Measurements from ENCODE around the gene SUFU. TPM values are rescaled to one million over a fixed set of nuclear protein-coding genes. Genes with fewer than 3 reads are reported as not detected.

Gene SUFU
- total RNA-seq, 2 donors from 2014 or later, result 6.8 to 10.9 TPM

GRCh38 chr10:102633287-102633686 is 129.5 kb downstream of the SUFU start:
- DNase-seq (ENCODE audit: low spot score) (no peak), ATAC-seq (peak; percentile 26 to 69)
- peak overlapping the region; percentile 61 to 77 for H3K27ac Mint-ChIP-seq
- H3K4me1 Mint-ChIP-seq (ENCODE audit: low read depth in 2 of 2), result peaks cover 21 to 29% of the 10 kb centered on the region in 2 donors
- peak overlapping the region; percentile 58 for H3K4me3 Mint-ChIP-seq
- H3K9me3 Mint-ChIP-seq, result no peaks in the 10 kb centered on the region
- no peaks in the 10 kb centered on the region for H3K27me3 Mint-ChIP-seq
- H3K36me3 Mint-ChIP-seq, result no peaks in the 10 kb centered on the region

DNA sequence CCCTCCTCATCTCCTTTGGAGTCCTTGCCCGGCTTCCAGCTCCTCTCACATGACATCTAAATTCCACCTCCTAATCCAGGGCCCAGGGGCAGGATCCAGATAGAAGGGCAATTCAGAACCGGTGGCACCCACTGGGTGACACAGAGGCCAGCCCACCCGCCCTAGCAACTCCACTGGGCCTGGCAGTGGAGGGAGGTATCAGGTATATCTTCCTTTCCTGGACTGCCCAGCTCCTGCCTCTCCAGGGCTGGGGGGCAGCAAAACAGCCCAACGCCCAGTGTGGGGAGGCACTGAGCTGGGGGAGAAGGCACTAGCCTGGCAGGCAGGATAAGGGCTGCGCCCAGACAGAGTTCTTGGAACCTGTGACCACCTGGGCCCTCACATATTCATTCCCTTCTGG is 130.1 kb downstream of the SUFU start:
- no peak for DNase-seq (ENCODE audit: low spot score)
- Mint-ChIP-seq H3K4me1 (ENCODE audit: low read depth in 2 of 2) (peaks cover 21 to 29% of the 10 kb centered on the region in 2 donors), H3K27me3 (no peaks in the 10 kb centered on the region), H3K4me3 (peak overlapping the region; percentile 58), H3K36me3 (no peaks in the 10 kb centered on the region), H3K9me3 (no peaks in the 10 kb centered on the region), H3K27ac (peak overlapping the region; percentile 61 to 77)
- no peak for ATAC-seq

GRCh38 chr10:102634686-102635085 is 130.9 kb downstream of the SUFU start:
- no peak overlapping the region for H3K27ac Mint-ChIP-seq
- H3K27me3 Mint-ChIP-seq, result no peaks in the 10 kb centered on the region
- DNase-seq (ENCODE audit: low spot score) (no peak), ATAC-seq (no peak)
- H3K4me1 Mint-ChIP-seq (ENCODE audit: low read depth in 2 of 2), result peaks cover 21 to 29% of the 10 kb centered on the region in 2 donors
- no peaks in the 10 kb centered on the region for H3K9me3 Mint-ChIP-seq
- H3K36me3 Mint-ChIP-seq, result no peaks in the 10 kb centered on the region
- H3K4me3 Mint-ChIP-seq, result no peak overlapping the region

DNA sequence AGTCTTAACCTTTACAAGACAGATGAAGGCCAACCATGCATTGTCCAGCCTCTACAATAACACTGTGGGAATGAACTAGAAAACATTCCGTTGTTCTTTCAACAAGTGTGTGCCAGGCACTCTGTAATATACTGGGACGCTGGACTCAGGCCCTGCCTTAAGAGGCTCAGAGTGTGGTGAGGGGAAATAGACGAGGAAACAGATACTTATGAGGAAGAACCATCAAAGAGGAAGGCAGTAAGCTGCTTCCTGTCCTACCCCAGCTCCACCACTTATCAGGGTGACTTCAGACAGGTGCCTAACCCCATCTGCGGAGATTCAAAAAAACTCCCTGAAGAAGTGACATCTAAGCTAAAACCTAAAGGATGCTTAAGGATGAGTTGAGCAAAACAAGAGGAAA is 131.6 kb downstream of the SUFU start:
- no peaks in the 10 kb centered on the region for H3K9me3 Mint-ChIP-seq
- H3K27ac Mint-ChIP-seq, result peak overlapping the region; percentile 1 to 30
- H3K27me3 Mint-ChIP-seq, result no peaks in the 10 kb centered on the region
- H3K4me3 Mint-ChIP-seq, result no peak overlapping the region
- no peak for ATAC-seq
- peaks cover 21 to 29% of the 10 kb centered on the region in 2 donors for H3K4me1 Mint-ChIP-seq (ENCODE audit: low read depth in 2 of 2)
- H3K36me3 Mint-ChIP-seq, result no peaks in the 10 kb centered on the region
- no peak for DNase-seq (ENCODE audit: low spot score)

DNA sequence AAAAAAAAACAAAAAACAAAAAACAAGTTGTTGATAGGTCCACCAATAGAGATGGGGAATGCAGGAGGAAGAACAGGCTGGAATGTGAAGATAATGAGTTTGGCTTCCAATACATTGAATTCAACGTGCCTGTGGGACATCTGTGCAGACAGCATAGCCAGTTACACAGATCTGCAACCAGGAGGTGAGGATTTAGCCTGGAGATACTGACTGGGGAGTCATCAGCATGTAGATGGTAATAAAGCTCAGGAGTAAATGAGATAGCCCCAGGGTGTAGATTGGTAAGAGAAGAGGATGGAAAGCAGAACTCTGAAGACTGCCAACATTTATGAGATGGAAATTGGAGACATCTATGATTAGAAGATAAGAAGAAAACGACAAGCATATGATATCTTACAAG is 135.8 kb downstream of the SUFU start:
- H3K36me3 Mint-ChIP-seq, result no peaks in the 10 kb centered on the region
- H3K4me1 Mint-ChIP-seq (ENCODE audit: low read depth in 2 of 2), result peaks cover 12 to 17% of the 10 kb centered on the region in 2 donors
- no peaks in the 10 kb centered on the region for H3K27me3 Mint-ChIP-seq
- no peak overlapping the region for H3K27ac Mint-ChIP-seq
- DNase-seq (ENCODE audit: low spot score) (no peak), ATAC-seq (no peak)
- no peaks in the 10 kb centered on the region for H3K9me3 Mint-ChIP-seq
- no peak overlapping the region for H3K4me3 Mint-ChIP-seq

DNA sequence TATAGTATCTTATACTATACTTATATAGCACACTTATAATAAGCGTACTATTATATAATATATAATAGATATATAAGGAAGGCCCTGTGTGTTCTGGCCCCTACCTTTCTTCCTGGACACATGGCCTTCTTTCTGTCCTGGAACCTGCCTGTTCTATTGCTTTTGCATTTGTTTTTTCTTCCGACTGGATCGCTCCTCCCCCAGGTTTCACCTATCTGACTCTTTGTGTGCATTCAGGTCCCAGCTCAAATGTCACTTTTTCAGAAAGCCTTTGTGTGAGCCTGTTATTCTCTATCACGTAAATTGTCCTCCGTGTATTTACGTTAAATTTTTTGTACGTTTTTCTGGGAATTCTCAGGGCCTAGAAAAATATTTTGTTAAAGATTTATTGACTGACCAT is 137.6 kb downstream of the SUFU start:
- peak overlapping the region; percentile 86 to 94 for H3K27ac Mint-ChIP-seq
- H3K4me1 Mint-ChIP-seq (ENCODE audit: low read depth in 2 of 2), result peaks cover 16 to 18% of the 10 kb centered on the region in 2 donors
- H3K27me3 Mint-ChIP-seq, result no peaks in the 10 kb centered on the region
- H3K9me3 Mint-ChIP-seq, result no peaks in the 10 kb centered on the region
- no peak for DNase-seq (ENCODE audit: low spot score)
- no peaks in the 10 kb centered on the region for H3K36me3 Mint-ChIP-seq
- ATAC-seq, result no peak
- peak overlapping the region; percentile 94 for H3K4me3 Mint-ChIP-seq

DNA sequence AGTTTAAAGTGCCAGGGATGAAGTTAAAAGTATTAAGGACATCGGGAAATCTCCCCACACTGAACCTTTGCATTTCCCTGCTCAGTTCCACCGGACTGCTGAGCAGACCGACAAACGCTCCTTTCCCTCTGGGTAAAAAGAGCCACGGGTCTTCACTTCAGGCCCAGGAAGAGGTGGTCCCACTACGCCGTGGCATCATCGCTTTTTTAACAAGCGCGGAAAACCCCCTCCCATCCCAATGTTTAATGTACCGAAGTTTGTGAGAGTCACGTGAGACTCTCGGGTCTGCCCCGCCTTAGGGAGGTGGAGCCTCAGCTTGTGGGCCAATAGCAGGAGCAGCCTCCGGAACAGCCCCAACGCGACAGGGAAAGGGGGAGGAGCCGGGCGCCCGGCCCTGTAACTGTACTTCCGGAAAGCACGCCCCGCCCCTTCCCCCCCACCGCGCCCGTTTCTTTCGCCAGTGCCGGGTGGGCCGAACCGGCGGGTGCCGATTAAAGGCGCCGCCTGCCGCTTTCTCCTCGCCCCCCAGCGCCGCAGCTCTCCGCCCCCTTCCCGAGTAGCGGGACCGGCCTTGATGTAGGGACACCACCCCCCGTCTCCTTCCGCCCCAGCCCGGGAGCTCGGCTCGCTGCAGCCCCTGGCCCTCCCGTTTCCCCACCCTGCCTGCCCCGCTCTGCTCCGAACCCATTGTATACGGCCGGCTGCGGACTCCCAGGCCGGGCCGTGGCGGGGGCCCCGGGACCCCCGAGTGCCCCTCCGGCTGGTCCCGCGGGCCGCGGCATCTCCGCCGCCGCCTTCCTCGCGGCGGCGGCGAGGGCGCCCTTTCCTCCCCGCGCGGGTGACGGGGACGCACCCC is 138.3 kb downstream of the SUFU start:
- peak; percentile 98 for DNase-seq (ENCODE audit: low spot score)
- H3K27me3 Mint-ChIP-seq, result no peaks in the 10 kb centered on the region
- no peaks in the 10 kb centered on the region for H3K9me3 Mint-ChIP-seq
- peak; percentile 81 to 87 for ATAC-seq
- H3K4me3 Mint-ChIP-seq, result peak overlapping the region; percentile 94
- H3K36me3 Mint-ChIP-seq, result no peaks in the 10 kb centered on the region
- peak overlapping the region; percentile 86 to 94 for H3K27ac Mint-ChIP-seq
- peaks cover 23 to 24% of the 10 kb centered on the region in 2 donors for H3K4me1 Mint-ChIP-seq (ENCODE audit: low read depth in 2 of 2)

GRCh38 chr10:102642736-102643335 is 139.1 kb downstream of the SUFU start:
- Mint-ChIP-seq H3K27me3 (no peaks in the 10 kb centered on the region), H3K4me1 (ENCODE audit: low read depth in 2 of 2) (peaks cover 27 to 29% of the 10 kb centered on the region in 2 donors), H3K4me3 (peak overlapping the region; percentile 94), H3K27ac (peak overlapping the region; percentile 86 to 88), H3K9me3 (no peaks in the 10 kb centered on the region), H3K36me3 (no peaks in the 10 kb centered on the region)
- ATAC-seq, result no peak
- DNase-seq (ENCODE audit: low spot score), result no peak

DNA sequence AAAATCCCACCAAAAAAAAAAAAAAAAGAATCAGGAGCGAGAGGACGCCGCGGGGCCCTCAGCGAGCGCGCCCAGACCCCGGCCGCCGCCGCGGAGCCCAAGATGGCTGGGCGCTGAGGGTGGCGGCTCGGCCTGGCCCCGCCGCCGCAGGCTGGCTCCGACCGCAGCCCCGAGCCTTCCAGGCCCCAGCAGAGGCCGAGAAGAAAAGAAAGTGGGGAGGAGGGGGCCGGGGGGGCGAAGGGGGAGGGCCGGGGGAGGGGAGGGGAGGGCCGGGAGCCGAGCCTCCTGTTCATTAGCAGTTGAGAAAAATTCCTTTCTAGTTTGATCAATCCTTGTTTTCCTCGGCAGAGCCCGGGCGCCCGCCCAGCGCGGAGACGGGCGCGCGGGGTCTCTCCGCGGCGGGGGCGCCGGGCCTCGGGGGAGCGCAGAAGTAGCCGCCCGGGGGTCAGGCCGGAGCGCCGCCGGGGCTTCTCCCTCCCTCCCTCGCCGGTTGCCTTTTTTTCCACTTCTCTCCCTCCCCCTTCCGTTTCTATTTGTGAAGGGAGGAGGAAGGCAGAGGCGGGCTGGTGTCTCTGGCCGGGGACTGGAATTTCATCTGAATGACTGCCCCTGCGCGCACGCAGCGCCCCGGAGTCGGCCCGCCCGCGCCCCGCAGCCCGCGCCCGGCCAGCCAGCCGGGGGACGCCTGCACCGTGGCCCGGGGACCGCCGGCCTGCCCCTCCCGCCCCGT is 139.7 kb downstream of the SUFU start:
- Mint-ChIP-seq H3K36me3 (no peaks in the 10 kb centered on the region), H3K9me3 (no peaks in the 10 kb centered on the region), H3K27ac (peak overlapping the region; percentile 86 to 88), H3K4me3 (peak overlapping the region; percentile 94), H3K4me1 (ENCODE audit: low read depth in 2 of 2) (peaks cover 34 to 36% of the 10 kb centered on the region in 2 donors), H3K27me3 (no peaks in the 10 kb centered on the region)
- DNase-seq (ENCODE audit: low spot score) (peak; percentile 80), ATAC-seq (peak in 1 of 2 donors; percentile 1)

DNA sequence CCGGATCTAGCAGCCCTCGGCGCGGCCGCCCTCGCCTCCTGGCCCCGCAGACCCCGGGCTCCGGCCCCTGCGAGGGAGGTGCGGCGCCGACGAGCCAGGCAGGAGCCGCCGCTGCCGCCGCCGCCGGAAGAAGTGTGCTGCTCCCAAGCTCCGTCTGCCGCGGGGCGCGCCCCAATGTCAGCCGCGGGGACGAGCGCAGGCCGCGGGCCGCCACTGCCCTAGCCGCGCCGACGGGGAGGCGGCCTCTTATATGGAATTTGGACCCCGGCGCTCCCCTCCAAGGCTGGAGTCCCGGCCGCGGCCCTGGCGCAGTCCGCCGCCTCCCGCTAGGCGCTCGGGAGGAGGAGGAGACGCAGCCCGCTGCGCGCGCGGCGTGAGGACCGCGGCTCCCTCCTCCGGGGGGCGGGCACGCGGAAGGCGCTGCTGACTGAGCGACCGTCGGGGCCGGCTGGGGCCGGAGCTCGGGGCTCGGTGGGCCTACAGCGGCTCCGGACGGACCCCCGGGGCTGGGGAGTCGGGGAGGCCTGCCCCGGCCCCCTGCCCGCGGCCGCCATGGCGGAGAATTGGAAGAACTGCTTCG is 140.4 kb downstream of the SUFU start, which contains the start of gene TRIM8:
TRIM8 (plus strand) TSS at position 414 of the 580 bp plus-strand sequence; CDS start at position 553, 139 bp downstream.
- no peaks in the 10 kb centered on the region for H3K36me3 Mint-ChIP-seq
- H3K9me3 Mint-ChIP-seq, result no peaks in the 10 kb centered on the region
- H3K4me3 Mint-ChIP-seq, result peak within 1 kb of the TSS; percentile 94
- H3K27me3 Mint-ChIP-seq, result no peaks in the 10 kb centered on the region
- peak; percentile 76 for DNase-seq (ENCODE audit: low spot score)
- H3K27ac Mint-ChIP-seq, result peak within 1 kb of the TSS; percentile 93 to 98
- peaks cover 40 to 43% of the 10 kb centered on the region in 2 donors for H3K4me1 Mint-ChIP-seq (ENCODE audit: low read depth in 2 of 2)
- peak; percentile 2 to 14 for ATAC-seq

DNA sequence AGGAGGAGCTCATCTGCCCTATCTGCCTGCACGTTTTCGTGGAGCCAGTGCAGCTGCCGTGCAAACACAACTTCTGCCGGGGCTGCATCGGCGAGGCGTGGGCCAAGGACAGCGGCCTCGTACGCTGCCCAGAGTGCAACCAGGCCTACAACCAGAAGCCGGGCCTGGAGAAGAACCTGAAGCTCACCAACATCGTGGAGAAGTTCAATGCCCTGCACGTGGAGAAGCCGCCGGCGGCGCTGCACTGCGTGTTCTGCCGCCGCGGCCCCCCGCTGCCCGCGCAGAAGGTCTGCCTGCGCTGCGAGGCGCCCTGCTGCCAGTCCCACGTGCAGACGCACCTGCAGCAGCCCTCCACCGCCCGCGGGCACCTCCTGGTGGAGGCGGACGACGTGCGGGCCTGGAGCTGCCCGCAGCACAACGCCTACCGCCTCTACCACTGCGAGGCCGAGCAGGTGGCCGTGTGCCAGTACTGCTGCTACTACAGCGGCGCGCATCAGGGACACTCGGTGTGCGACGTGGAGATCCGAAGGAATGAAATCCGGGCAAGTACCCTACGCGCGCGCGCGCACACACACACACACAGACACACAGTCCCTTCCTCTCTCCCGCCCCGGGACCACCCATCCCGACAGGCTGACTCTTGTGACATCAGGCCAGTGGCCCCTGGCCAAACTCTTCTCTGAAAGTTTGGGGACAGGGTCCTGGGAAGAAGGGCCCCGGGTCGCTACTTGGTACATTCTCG is 141.0 kb downstream of the SUFU start:
- peak; percentile 72 for DNase-seq (ENCODE audit: low spot score)
- peak overlapping the region; percentile 93 to 98 for H3K27ac Mint-ChIP-seq
- no peaks in the 10 kb centered on the region for H3K36me3 Mint-ChIP-seq
- peak overlapping the region; percentile 87 for H3K4me3 Mint-ChIP-seq
- H3K9me3 Mint-ChIP-seq, result no peaks in the 10 kb centered on the region
- ATAC-seq, result peak in 1 of 2 donors; percentile 19
- no peaks in the 10 kb centered on the region for H3K27me3 Mint-ChIP-seq
- peaks cover 42 to 47% of the 10 kb centered on the region in 2 donors for H3K4me1 Mint-ChIP-seq (ENCODE audit: low read depth in 2 of 2)

GRCh38 chr10:102645388-102645740 is 141.6 kb downstream of the SUFU start:
- DNase-seq (ENCODE audit: low spot score) (no peak), ATAC-seq (no peak)
- peak overlapping the region; percentile 93 to 98 for H3K27ac Mint-ChIP-seq
- no peaks in the 10 kb centered on the region for H3K36me3 Mint-ChIP-seq
- H3K9me3 Mint-ChIP-seq, result no peaks in the 10 kb centered on the region
- peak overlapping the region; percentile 87 for H3K4me3 Mint-ChIP-seq
- peaks cover 42 to 50% of the 10 kb centered on the region in 2 donors for H3K4me1 Mint-ChIP-seq (ENCODE audit: low read depth in 2 of 2)
- no peaks in the 10 kb centered on the region for H3K27me3 Mint-ChIP-seq
